22Rv1 (cell line): ENCODE results near the gene PNPLA6.

Source experiments
- ZFX ChIP-seq: fragments of 450-650 bp; IDR thresholded peaks from 2 replicates; pipeline ENCODE4 v1.6.1; 2017; ENCODE audit warnings: antibody characterized with exemption, borderline replicate concordance
- TF ChIP-seq, protein P1 (sequence below): fragments of 450-650 bp; IDR thresholded peaks from 2 replicates; pipeline ENCODE4 v1.5.1; 2017; ENCODE audit warnings: mild to moderate bottlenecking

DNA sequence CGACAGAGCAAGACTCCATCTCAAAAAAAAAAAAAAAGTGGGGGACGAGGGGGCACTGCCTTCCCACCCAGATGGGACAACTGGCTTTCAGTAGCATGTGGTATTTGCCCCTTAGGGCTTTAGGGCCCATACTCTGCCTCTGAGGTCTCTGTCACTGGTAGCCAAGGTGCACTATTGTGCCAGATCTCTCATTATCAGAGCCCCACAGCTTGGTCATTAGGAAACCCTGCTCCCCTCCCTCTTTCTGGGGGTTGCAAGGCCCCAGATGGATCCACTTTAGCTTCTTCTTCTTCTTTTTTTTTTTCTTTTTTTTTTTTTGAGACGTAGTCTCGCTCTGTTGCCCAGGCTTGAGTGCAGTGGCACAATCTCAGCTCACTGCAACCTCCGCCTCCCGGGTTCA lies 30.8 kb upstream of the PNPLA6 start:
- TF ChIP-seq, protein P1, sequence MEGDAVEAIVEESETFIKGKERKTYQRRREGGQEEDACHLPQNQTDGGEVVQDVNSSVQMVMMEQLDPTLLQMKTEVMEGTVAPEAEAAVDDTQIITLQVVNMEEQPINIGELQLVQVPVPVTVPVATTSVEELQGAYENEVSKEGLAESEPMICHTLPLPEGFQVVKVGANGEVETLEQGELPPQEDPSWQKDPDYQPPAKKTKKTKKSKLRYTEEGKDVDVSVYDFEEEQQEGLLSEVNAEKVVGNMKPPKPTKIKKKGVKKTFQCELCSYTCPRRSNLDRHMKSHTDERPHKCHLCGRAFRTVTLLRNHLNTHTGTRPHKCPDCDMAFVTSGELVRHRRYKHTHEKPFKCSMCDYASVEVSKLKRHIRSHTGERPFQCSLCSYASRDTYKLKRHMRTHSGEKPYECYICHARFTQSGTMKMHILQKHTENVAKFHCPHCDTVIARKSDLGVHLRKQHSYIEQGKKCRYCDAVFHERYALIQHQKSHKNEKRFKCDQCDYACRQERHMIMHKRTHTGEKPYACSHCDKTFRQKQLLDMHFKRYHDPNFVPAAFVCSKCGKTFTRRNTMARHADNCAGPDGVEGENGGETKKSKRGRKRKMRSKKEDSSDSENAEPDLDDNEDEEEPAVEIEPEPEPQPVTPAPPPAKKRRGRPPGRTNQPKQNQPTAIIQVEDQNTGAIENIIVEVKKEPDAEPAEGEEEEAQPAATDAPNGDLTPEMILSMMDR, result no peak
- TF ChIP-seq ZFX, result no peak
